K562 (cell line): ENCODE measurements around the gene ZFYVE16.

ENCODE experiments used
- NFE2 ChIP-seq: IDR thresholded peaks from 2 replicates; pipeline ENCODE4 v1.6.1; 2014; ENCODE audit warnings: antibody characterized with exemption, low read depth
- PHF8 ChIP-seq: fragments of 200-600 bp; sonication (generic); IDR thresholded peaks from 2 replicates; pipeline ENCODE4 v1.6.1; 2012; ENCODE audit warnings: mixed run types, mild to moderate bottlenecking, inconsistent platforms, low read length, moderate library complexity, borderline replicate concordance
- ZNF12 ChIP-seq: sonication (generic); formaldehyde crosslinking; IDR thresholded peaks from 2 replicates; pipeline ENCODE4 v1.4.0; 2020; ENCODE audit warnings: mild to moderate bottlenecking, missing genetic modification reagents
- ZNF121 ChIP-seq: sonication (generic); formaldehyde crosslinking; conservative IDR thresholded peaks from 2 replicates; pipeline ENCODE4 v1.8.0; 2022; ENCODE audit warnings: missing genetic modification reagents
- ZNF57 ChIP-seq: fragments of 450-650 bp; formaldehyde crosslinking; IDR thresholded peaks from 2 replicates; pipeline ENCODE4 v1.4.0; 2020; ENCODE audit warnings: mild to moderate bottlenecking, moderate library complexity
- TF ChIP-seq, protein P1 (sequence below), 3 experiments: IDR thresholded peaks in 2 of 3; conservative IDR thresholded peaks in 1 of 3; 2 replicates each; pipeline ENCODE4 v1.5.1; 2011 to 2012; ENCODE audit warnings: low read length in 3 of 3, mild to moderate bottlenecking in 3 of 3, control low read depth in 2 of 3, improper control_type of control experiment in 1 of 3, inconsistent platforms in 1 of 3, low read depth in 1 of 3, mixed read lengths in 1 of 3, moderate library complexity in 1 of 3; ENCODE audit not compliant: insufficient read depth in 2 of 3
- TF ChIP-seq, protein P2 (sequence below): sonication (generic); formaldehyde crosslinking; IDR thresholded peaks from 2 replicates; pipeline ENCODE4 v1.8.0; 2022; ENCODE audit warnings: missing genetic modification reagents, mild to moderate bottlenecking, moderate library complexity, borderline replicate concordance
- TF ChIP-seq, protein P3 (sequence below): sonication (generic); formaldehyde crosslinking; IDR thresholded peaks from 2 replicates; pipeline ENCODE4 v1.8.0; 2022; ENCODE audit warnings: mild to moderate bottlenecking, missing genetic modification reagents
- TF ChIP-seq, protein P4 (sequence below), 2 experiments: IDR thresholded peaks; 2 replicates each; pipeline ENCODE4 v1.6.1; 2012; ENCODE audit warnings: improper control_type of control experiment in 2 of 2, low read depth in 2 of 2, low read length in 2 of 2, borderline replicate concordance in 1 of 2

DNA sequence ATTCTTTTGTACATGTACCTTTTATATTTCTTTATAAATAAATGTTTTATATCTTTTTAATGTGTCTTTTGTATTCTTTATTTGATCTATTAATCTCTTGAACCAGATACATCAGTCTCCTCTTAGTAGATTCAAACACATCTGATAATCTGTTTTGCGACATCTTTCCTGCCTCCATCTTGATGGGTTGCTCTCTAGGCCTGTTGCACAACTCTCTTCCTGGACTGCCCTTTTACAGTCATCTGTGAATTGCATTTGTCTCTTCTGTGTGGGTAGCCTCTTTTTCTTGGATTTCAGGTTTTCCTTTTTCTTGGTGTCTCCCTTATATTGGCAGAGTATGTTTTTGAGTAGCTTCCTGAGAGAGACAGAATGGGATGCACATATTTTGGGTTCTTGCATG lies 6.2 kb downstream of the ZFYVE16 start:
- TF ChIP-seq ZNF121 (CRISPR knock-in tag) = no peak
- no peak for TF ChIP-seq ZNF12 (CRISPR knock-in tag)
- TF ChIP-seq, protein P1, sequence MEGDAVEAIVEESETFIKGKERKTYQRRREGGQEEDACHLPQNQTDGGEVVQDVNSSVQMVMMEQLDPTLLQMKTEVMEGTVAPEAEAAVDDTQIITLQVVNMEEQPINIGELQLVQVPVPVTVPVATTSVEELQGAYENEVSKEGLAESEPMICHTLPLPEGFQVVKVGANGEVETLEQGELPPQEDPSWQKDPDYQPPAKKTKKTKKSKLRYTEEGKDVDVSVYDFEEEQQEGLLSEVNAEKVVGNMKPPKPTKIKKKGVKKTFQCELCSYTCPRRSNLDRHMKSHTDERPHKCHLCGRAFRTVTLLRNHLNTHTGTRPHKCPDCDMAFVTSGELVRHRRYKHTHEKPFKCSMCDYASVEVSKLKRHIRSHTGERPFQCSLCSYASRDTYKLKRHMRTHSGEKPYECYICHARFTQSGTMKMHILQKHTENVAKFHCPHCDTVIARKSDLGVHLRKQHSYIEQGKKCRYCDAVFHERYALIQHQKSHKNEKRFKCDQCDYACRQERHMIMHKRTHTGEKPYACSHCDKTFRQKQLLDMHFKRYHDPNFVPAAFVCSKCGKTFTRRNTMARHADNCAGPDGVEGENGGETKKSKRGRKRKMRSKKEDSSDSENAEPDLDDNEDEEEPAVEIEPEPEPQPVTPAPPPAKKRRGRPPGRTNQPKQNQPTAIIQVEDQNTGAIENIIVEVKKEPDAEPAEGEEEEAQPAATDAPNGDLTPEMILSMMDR (IDR thresholded peaks at IDR 0.05 in 2 of 3, conservative IDR thresholded peaks at IDR 0.05 in 1 of 3; ENCODE audit: insufficient read depth in 2 of 3, low read depth in 1 of 3, low read length in 3 of 3) = no peak
- TF ChIP-seq, protein P2, sequence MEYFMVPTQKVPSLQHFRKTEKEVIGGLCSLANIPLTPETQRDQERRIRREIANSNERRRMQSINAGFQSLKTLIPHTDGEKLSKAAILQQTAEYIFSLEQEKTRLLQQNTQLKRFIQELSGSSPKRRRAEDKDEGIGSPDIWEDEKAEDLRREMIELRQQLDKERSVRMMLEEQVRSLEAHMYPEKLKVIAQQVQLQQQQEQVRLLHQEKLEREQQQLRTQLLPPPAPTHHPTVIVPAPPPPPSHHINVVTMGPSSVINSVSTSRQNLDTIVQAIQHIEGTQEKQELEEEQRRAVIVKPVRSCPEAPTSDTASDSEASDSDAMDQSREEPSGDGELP (CRISPR knock-in tag) = no peak
- no peak for TF ChIP-seq ZNF57 (CRISPR knock-in tag)
- TF ChIP-seq PHF8 = no peak
- TF ChIP-seq, protein P3, sequence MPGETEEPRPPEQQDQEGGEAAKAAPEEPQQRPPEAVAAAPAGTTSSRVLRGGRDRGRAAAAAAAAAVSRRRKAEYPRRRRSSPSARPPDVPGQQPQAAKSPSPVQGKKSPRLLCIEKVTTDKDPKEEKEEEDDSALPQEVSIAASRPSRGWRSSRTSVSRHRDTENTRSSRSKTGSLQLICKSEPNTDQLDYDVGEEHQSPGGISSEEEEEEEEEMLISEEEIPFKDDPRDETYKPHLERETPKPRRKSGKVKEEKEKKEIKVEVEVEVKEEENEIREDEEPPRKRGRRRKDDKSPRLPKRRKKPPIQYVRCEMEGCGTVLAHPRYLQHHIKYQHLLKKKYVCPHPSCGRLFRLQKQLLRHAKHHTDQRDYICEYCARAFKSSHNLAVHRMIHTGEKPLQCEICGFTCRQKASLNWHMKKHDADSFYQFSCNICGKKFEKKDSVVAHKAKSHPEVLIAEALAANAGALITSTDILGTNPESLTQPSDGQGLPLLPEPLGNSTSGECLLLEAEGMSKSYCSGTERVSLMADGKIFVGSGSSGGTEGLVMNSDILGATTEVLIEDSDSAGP (CRISPR knock-in tag) = no peak
- TF ChIP-seq, protein P4, sequence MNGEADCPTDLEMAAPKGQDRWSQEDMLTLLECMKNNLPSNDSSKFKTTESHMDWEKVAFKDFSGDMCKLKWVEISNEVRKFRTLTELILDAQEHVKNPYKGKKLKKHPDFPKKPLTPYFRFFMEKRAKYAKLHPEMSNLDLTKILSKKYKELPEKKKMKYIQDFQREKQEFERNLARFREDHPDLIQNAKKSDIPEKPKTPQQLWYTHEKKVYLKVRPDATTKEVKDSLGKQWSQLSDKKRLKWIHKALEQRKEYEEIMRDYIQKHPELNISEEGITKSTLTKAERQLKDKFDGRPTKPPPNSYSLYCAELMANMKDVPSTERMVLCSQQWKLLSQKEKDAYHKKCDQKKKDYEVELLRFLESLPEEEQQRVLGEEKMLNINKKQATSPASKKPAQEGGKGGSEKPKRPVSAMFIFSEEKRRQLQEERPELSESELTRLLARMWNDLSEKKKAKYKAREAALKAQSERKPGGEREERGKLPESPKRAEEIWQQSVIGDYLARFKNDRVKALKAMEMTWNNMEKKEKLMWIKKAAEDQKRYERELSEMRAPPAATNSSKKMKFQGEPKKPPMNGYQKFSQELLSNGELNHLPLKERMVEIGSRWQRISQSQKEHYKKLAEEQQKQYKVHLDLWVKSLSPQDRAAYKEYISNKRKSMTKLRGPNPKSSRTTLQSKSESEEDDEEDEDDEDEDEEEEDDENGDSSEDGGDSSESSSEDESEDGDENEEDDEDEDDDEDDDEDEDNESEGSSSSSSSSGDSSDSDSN (IDR thresholded peaks at IDR 0.05; ENCODE audit: borderline replicate concordance in 1 of 2, low read depth in 2 of 2, low read length in 2 of 2) = no peak
- TF ChIP-seq NFE2 = no peak
